Measurements from ENCODE around the gene ZNF282.

The ZNF282 gene

GRCh38 chr7:149191851-149192250, 3.5 kb upstream of the ZNF282 start:
- no peak for DNase-seq (ENCODE audit: low read depth, low spot score)

DNA sequence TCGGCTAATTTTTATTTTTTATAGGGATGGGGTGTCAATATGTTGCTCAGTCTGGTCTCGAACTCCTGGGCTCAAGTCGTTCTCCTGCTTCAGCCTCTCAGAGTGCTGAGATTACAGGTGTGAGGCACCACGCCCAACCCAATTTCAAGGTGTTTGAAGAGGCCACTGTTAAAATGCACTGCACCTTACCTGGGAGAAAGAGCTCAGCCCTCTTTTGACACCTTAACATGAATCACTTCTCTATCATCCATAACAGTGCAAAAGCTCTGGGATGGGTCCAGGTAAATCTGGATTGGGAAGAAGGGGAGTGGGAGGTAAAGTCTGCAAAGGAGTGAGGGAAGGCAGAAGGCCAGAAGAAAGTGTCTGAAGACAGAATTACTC, 557 bp upstream of the ZNF282 start:
- no peak for DNase-seq (ENCODE audit: low read depth, low spot score)

DNA sequence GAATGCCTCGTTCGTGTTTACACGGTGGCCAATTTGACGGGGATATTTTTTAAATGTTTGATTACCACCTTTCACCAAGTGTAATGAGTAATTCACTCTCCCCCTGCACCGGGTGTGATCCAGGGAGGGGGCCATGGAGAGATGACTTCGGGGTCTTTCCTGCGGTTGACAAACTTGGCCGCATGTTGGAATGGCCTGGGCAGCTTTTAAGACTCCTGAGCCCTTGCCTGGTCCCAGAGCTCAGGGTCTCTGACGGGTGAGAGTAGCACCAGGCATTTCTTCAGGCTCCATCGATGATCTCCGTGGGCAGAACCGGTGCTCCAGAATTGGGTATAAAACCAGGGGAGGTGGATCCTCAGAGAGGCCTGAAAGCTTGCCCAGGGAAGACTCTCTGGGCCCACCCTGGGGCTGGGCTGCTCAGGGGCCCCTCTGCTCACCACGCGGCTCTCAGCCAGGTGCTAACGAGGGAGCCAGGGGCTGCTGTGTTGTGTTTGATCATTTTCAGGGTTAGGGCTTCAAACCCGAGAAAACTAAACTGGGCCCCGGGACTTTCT, 882 bp downstream of the ZNF282 start:
- peak; percentile 41 for DNase-seq (ENCODE audit: low read depth, low spot score)

DNA sequence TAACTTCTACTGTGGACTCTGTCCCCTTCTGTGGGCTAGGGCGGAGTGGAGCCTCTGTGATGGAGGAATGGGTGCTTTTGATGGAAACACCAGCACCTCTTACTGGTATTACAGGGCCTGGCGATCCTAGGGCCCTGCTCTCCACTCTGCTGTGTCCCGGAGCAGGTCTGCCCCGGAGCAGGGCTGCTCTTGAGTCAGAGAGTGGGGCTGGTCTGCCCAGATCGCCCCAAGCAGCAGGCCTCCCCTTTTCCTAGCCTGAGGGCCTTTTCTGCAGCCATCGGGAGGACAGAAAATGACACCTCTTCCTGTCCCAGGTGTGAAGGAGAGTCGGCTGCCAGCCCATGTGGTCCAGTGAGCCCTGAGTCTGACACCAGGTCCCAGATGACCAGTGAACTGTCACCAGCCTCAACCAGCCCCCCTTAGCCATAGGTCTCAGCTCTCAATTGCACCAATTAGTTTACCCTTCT, 1.4 kb downstream of the ZNF282 start:
- DNase-seq (ENCODE audit: low read depth, low spot score), result peak; percentile 47

- DNase-seq (ENCODE audit: low read depth, low spot score), result no peak
Measured at GRCh38 chr7:149197675-149198074, 2.3 kb downstream of the ZNF282 start.

DNA sequence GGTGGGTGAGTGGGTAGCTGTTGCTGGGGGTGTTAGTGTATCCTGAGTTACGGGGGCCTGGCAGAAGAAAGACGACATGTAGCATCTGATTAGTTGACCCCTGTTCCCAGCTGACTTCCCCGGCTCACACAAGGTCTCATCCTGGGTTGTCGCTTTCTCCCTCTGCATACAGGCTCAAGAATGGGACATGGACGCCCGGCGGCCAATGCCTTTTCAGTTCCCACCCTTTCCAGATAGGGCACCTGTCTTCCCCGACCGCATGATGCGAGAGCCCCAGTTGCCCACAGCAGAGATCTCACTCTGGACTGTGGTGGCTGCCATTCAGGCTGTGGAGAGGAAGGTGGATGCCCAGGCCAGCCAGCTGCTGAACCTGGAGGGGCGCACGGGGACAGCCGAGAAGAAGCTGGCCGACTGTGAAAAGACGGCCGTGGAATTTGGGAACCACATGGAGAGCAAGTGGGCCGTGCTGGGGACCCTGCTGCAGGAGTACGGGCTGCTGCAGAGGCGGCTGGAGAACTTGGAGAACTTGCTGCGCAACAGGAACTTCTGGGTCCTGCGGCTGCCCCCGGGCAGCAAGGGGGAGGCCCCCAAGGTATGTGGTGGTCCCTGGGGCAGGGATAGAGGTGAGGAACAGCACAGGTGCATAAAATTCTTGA, 2.9 kb downstream of the ZNF282 start:
- no peak for DNase-seq (ENCODE audit: low read depth, low spot score)

- peak; percentile 51 for DNase-seq (ENCODE audit: low read depth, low spot score)
Measured at GRCh38 chr7:149199234-149199995, 4.1 kb downstream of the ZNF282 start.

GRCh38 chr7:149202831-149203231, 7.5 kb downstream of the ZNF282 start:
- DNase-seq (ENCODE audit: low read depth, low spot score), result peak; percentile 83

DNA sequence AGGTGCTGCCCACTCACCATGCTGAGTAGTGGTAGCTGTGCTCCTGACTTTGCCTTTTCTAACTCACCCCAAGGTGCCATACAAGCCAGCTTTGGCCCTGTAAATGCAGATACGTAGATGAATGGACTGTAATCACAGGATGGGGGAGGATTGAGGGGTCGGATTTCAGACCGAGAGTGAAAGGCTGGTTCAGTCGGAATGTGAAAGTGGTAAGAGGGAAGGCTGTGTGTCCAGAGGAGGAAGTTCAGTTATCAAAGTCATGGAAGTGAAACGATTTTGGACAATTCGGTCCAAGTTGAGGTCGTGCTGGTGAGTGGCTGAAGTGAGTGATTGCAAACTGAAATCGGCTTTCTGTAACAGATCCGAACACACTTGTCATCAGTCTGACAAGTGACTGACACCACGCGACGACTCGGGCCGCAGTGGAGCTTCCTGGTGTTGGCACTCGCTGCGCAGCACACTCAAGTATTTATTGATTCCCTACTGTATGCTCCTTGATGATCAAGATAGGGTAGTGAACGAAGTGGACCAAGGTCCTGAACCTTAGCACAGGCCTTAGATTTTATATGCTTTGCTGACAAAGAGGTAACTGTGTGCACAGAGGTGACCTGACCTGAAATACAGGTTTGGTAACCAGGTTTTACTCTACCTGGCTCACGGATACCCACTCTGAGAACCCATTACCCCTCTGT, 10.5 kb downstream of the ZNF282 start:
- DNase-seq (ENCODE audit: low read depth, low spot score), result no peak

DNA sequence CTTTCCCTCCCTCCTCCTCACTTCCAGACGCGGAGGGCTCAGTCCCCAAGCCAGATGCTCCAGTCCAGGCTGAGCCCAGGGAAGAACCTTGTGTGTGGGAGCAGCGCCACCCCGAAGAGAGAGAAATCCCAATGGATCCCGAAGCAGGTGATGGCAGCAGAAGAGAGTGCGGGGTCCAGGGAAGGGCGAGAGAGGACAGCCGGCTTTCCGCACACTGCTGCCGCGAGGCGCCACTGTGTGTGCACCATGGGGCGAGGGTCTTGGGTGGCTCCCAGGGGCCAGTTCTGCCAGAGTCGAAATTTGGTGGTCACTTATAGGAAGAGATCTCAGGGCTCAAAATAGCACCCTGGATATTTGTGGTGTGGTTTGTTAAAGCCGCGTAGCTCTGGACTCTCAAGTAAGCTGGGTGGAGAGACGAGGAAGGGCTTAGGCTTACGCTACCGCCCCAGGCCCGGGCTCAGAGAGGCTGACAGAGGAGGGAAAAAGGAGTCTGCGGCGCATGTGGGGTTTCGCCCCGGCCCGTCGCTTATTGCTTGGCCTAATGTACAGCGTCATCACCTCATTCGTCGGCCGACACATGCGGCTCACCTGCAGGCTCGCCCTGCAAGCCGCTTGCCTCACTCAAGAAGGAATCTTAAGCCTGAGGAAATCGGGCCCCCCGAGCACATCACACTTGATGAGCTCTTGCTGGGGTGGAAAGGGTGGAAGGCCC, 12.1 kb downstream of the ZNF282 start:
- DNase-seq (ENCODE audit: low read depth, low spot score), result no peak

GRCh38 chr7:149209518-149210269, 14.3 kb downstream of the ZNF282 start:
- peak; percentile 65 for DNase-seq (ENCODE audit: low read depth, low spot score)

DNA sequence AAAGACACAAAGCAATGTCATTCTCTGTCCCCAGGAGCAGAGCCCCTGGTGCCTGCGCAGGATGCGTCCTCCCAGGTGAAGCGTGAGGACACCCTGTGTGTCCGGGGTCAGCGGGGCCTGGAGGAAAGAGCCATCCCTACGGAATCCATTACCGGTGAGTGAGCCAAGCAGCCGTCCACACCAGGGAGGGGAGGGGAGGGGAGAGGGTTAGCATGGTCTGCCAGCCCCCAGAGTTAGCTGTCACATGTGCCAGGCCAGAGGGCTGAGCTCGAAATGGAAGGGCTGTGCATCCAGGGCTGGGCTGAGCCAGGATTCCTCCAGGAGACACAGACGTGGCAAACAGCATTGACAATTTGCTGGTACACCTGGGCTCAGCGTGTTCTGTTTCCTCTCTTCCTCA, 15.2 kb downstream of the ZNF282 start:
- DNase-seq (ENCODE audit: low read depth, low spot score), result no peak

DNA sequence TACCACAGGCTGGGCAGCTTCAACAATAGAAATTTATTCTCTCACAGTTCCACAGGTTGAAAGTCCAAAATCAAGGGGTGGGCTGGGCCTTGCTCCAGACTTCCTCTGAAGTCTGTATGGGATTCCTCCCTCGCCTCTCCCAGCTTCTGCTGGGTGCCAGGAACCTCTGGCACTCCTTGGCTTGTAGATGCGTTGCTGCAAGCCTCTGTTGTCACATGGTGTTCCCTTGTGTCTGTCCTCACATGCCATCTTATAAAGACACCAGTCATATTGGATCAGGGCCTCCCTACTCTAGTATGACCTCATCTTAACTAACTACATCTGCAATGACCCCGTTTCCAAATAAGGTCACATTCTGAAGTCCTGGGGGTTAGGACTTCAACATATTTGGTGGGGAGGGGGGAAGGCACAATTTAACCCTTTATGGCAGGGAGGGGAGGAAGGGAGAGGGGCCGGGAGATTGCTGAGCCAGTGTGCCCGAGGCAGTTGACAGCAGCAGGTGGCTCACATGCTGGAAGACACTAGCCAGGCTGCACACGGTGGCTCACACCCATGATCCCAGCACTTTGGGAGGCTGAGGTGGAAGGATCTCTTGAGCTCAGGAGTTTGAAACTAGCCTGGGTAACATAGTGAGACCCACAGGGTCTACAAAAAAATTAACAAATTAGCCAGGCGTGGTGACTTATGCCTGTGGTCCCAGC, 18.8 kb downstream of the ZNF282 start:
- no peak for DNase-seq (ENCODE audit: low read depth, low spot score)

- no peak for DNase-seq (ENCODE audit: low read depth, low spot score)
Measured at GRCh38 chr7:149216402-149216801, 21.1 kb downstream of the ZNF282 start.

- DNase-seq (ENCODE audit: low read depth, low spot score), result no peak
Measured at GRCh38 chr7:149217570-149217969, 22.2 kb downstream of the ZNF282 start.

- peak; percentile 41 for DNase-seq (ENCODE audit: low read depth, low spot score)
Measured at GRCh38 chr7:149218469-149219420, 23.4 kb downstream of the ZNF282 start.

GRCh38 chr7:149220534-149220933, 25.2 kb downstream of the ZNF282 start:
- peak; percentile 39 for DNase-seq (ENCODE audit: low read depth, low spot score)

- DNase-seq (ENCODE audit: low read depth, low spot score), result no peak
Measured at GRCh38 chr7:149223176-149223575, 27.8 kb downstream of the ZNF282 start.

GRCh38 chr7:149223761-149224160, 28.4 kb downstream of the ZNF282 start:
- DNase-seq (ENCODE audit: low read depth, low spot score), result no peak
